ENCODE results near the gene TSNAXIP1. TPM values are rescaled to one million over a fixed set of nuclear protein-coding genes. Genes with fewer than 3 reads are reported as not detected.

The TSNAXIP1 gene
- total and polyA plus RNA-seq, 4 experiments from 2014 or later: 0.44 to 0.64 TPM; not detected in 2

- peaks cover 11% of the 10 kb centered on the region for H3K4me1 ChIP-seq (ENCODE audit: insufficient read depth, low read length)
- H3K4me3 ChIP-seq (ENCODE audit: low read length in 2 of 2): no peak overlapping the region
- DNase-seq: no peak
- peaks cover 19 to 26% (median 20%) of the 10 kb centered on the region in 4 donors for H3K4me1 Mint-ChIP-seq
- no peak overlapping the region for H3K27ac ChIP-seq (ENCODE audit: low read depth, low read length)
- no peaks in the 10 kb centered on the region for H3K9me3 Mint-ChIP-seq
- peaks cover 21 to 47% of the 10 kb centered on the region in 2 donors for H3K36me3 Mint-ChIP-seq
- POLR2A ChIA-PET (ENCODE audit: partially characterized antibody): no interaction called here
- no peaks in the 10 kb centered on the region for H3K9me3 ChIP-seq (ENCODE audit: control insufficient read depth in 1 of 2, low read length in 2 of 2)
- peaks cover 20% of the 10 kb centered on the region for H3K36me3 ChIP-seq (ENCODE audit: insufficient read depth, low read length)
- peak overlapping the region in 3 of 7 donors; percentile 12 to 29 (median 25) for H3K27ac Mint-ChIP-seq
- CTCF ChIA-PET (ENCODE audit: partially characterized antibody): interaction anchor here (2.6 kb wide), 1 partner anchor 54 kb away, joined by 8 read pairs; no protein-coding TSS in a partner anchor
- H3K27me3 ChIP-seq (ENCODE audit: insufficient read depth, low read length): no peaks in the 10 kb centered on the region
- no peak overlapping the region for H3K4me3 Mint-ChIP-seq
- no peaks in the 10 kb centered on the region for H3K27me3 Mint-ChIP-seq
- intact Hi-C loops (cut with micrococcal nuclease): no loop called here
Observed at GRCh38 chr16:67762385-67762784, 44.3 kb upstream of the TSNAXIP1 start.

- no peak overlapping the region for H3K4me3 Mint-ChIP-seq
- Histone ChIP-seq H3K27ac (ENCODE audit: low read depth, low read length) (no peak overlapping the region), H3K4me3 (ENCODE audit: low read length in 2 of 2) (no peak overlapping the region), H3K4me1 (ENCODE audit: insufficient read depth, low read length) (peaks cover 11% of the 10 kb centered on the region), H3K9me3 (ENCODE audit: control insufficient read depth in 1 of 2, low read length in 2 of 2) (no peaks in the 10 kb centered on the region), H3K27me3 (ENCODE audit: insufficient read depth, low read length) (no peaks in the 10 kb centered on the region), H3K36me3 (ENCODE audit: insufficient read depth, low read length) (peaks cover 20% of the 10 kb centered on the region)
- intact Hi-C loops (cut with micrococcal nuclease): no loop called here
- peak overlapping the region in 5 of 7 donors; percentile 5 to 91 (median 25) for H3K27ac Mint-ChIP-seq
- H3K27me3 Mint-ChIP-seq: no peaks in the 10 kb centered on the region
- CTCF ChIA-PET (ENCODE audit: partially characterized antibody): no interaction called here
- peaks cover 19 to 26% (median 20%) of the 10 kb centered on the region in 4 donors for H3K4me1 Mint-ChIP-seq
- H3K9me3 Mint-ChIP-seq: no peaks in the 10 kb centered on the region
- POLR2A ChIA-PET (ENCODE audit: partially characterized antibody): no interaction called here
- H3K36me3 Mint-ChIP-seq: peaks cover 21 to 46% of the 10 kb centered on the region in 2 donors
- no peak for DNase-seq
Observed at GRCh38 chr16:67763066-67763465, 43.6 kb upstream of the TSNAXIP1 start.

GRCh38 chr16:67764158-67764667 is 42.5 kb upstream of the TSNAXIP1 start:
- Mint-ChIP-seq H3K36me3 (peaks cover 21 to 39% of the 10 kb centered on the region in 2 donors), H3K4me3 (no peak overlapping the region), H3K27me3 (no peaks in the 10 kb centered on the region), H3K27ac (no peak overlapping the region), H3K9me3 (no peaks in the 10 kb centered on the region), H3K4me1 (peaks cover 19 to 26% (median 20%) of the 10 kb centered on the region in 4 donors)
- intact Hi-C loops (cut with micrococcal nuclease): no loop called here
- Histone ChIP-seq H3K4me1 (ENCODE audit: insufficient read depth, low read length) (peaks cover 11% of the 10 kb centered on the region), H3K36me3 (ENCODE audit: insufficient read depth, low read length) (peaks cover 16% of the 10 kb centered on the region), H3K27me3 (ENCODE audit: insufficient read depth, low read length) (no peaks in the 10 kb centered on the region), H3K9me3 (ENCODE audit: control insufficient read depth in 1 of 2, low read length in 2 of 2) (no peaks in the 10 kb centered on the region), H3K4me3 (ENCODE audit: low read length in 2 of 2) (no peak overlapping the region), H3K27ac (ENCODE audit: low read depth, low read length) (no peak overlapping the region)
- no peak for DNase-seq
- ChIA-PET POLR2A (ENCODE audit: partially characterized antibody) (no interaction called here), CTCF (ENCODE audit: partially characterized antibody) (no interaction called here)

- Histone ChIP-seq H3K36me3 (ENCODE audit: insufficient read depth, low read length) (peaks cover 19% of the 10 kb centered on the region), H3K4me1 (ENCODE audit: insufficient read depth, low read length) (peaks cover under 1% of the 10 kb centered on the region), H3K27me3 (ENCODE audit: insufficient read depth, low read length) (no peaks in the 10 kb centered on the region), H3K9me3 (ENCODE audit: control insufficient read depth in 1 of 2, low read length in 2 of 2) (no peaks in the 10 kb centered on the region), H3K4me3 (ENCODE audit: low read length in 2 of 2) (no peak overlapping the region), H3K27ac (ENCODE audit: low read depth, low read length) (no peak overlapping the region)
- DNase-seq: no peak
- Mint-ChIP-seq H3K4me1 (peaks cover 7 to 16% (median 9%) of the 10 kb centered on the region in 4 donors), H3K9me3 (no peaks in the 10 kb centered on the region), H3K4me3 (no peak overlapping the region), H3K27me3 (no peaks in the 10 kb centered on the region), H3K27ac (no peak overlapping the region), H3K36me3 (peaks cover 25 to 35% of the 10 kb centered on the region in 2 donors)
- ChIA-PET CTCF (ENCODE audit: partially characterized antibody) (interaction anchor here (0.6 kb wide), 1 partner anchor 10 kb away, joined by 4 read pairs; no protein-coding TSS in a partner anchor), POLR2A (ENCODE audit: partially characterized antibody) (interaction anchor here (0.9 kb wide), 1 partner anchor 33 kb away, joined by 3 read pairs; no protein-coding TSS in a partner anchor)
- intact Hi-C loops (cut with micrococcal nuclease): no loop called here
Observed at GRCh38 chr16:67766291-67766690, 40.4 kb upstream of the TSNAXIP1 start.

GRCh38 chr16:67767953-67768352 is 38.7 kb upstream of the TSNAXIP1 start:
- Mint-ChIP-seq H3K4me1 (peaks cover 1 to 10% (median 8%) of the 10 kb centered on the region in 4 donors), H3K27ac (no peak overlapping the region), H3K4me3 (no peak overlapping the region), H3K27me3 (no peaks in the 10 kb centered on the region), H3K9me3 (no peaks in the 10 kb centered on the region), H3K36me3 (peaks cover 27 to 39% of the 10 kb centered on the region in 2 donors)
- Histone ChIP-seq H3K9me3 (ENCODE audit: control insufficient read depth in 1 of 2, low read length in 2 of 2) (no peaks in the 10 kb centered on the region), H3K36me3 (ENCODE audit: insufficient read depth, low read length) (peaks cover 14% of the 10 kb centered on the region), H3K4me3 (ENCODE audit: low read length in 2 of 2) (no peak overlapping the region), H3K27ac (ENCODE audit: low read depth, low read length) (no peak overlapping the region), H3K27me3 (ENCODE audit: insufficient read depth, low read length) (no peaks in the 10 kb centered on the region), H3K4me1 (ENCODE audit: insufficient read depth, low read length) (no peaks in the 10 kb centered on the region)
- intact Hi-C loops (cut with micrococcal nuclease): no loop called here
- DNase-seq: no peak
- POLR2A ChIA-PET (ENCODE audit: partially characterized antibody): no interaction called here
- CTCF ChIA-PET (ENCODE audit: partially characterized antibody): interaction anchor here (0.9 kb wide), 1 partner anchor 11 kb away, joined by 3 read pairs; no protein-coding TSS in a partner anchor

- Histone ChIP-seq H3K27ac (ENCODE audit: low read depth, low read length) (no peak overlapping the region), H3K36me3 (ENCODE audit: insufficient read depth, low read length) (peaks cover 11% of the 10 kb centered on the region), H3K4me3 (ENCODE audit: low read length in 2 of 2) (no peak overlapping the region), H3K9me3 (ENCODE audit: control insufficient read depth in 1 of 2, low read length in 2 of 2) (no peaks in the 10 kb centered on the region), H3K4me1 (ENCODE audit: insufficient read depth, low read length) (no peaks in the 10 kb centered on the region), H3K27me3 (ENCODE audit: insufficient read depth, low read length) (no peaks in the 10 kb centered on the region)
- H3K36me3 Mint-ChIP-seq: peaks cover 28 to 35% of the 10 kb centered on the region in 2 donors
- H3K4me1 Mint-ChIP-seq: peaks cover 2 to 16% (median 14%) of the 10 kb centered on the region in 4 donors
- peak overlapping the region in 4 of 7 donors; percentile 47 to 73 (median 54) for H3K27ac Mint-ChIP-seq
- H3K4me3 Mint-ChIP-seq: no peak overlapping the region
- intact Hi-C loops (cut with micrococcal nuclease): no loop called here
- no peaks in the 10 kb centered on the region for H3K9me3 Mint-ChIP-seq
- no peaks in the 10 kb centered on the region for H3K27me3 Mint-ChIP-seq
- ChIA-PET CTCF (ENCODE audit: partially characterized antibody) (interaction anchor here (1.2 to 1.5 kb wide), 2 partner anchors 10 to 46 kb away, joined by 3 to 4 read pairs; no protein-coding TSS in a partner anchor), POLR2A (ENCODE audit: partially characterized antibody) (no interaction called here)
- DNase-seq: no peak
Observed at GRCh38 chr16:67770346-67770991, 36.2 kb upstream of the TSNAXIP1 start.

GRCh38 chr16:67773099-67773498 is 33.6 kb upstream of the TSNAXIP1 start:
- H3K9me3 ChIP-seq (ENCODE audit: control insufficient read depth in 1 of 2, low read length in 2 of 2): no peaks in the 10 kb centered on the region
- H3K36me3 Mint-ChIP-seq: peaks cover 19 to 21% of the 10 kb centered on the region in 2 donors
- ChIA-PET CTCF (ENCODE audit: partially characterized antibody) (interaction anchor here (1.0 kb wide), 1 partner anchor 44 kb away, joined by 3 read pairs; no protein-coding TSS in a partner anchor), POLR2A (ENCODE audit: partially characterized antibody) (no interaction called here)
- intact Hi-C loops (cut with micrococcal nuclease): no loop called here
- H3K4me1 ChIP-seq (ENCODE audit: insufficient read depth, low read length): no peaks in the 10 kb centered on the region
- H3K36me3 ChIP-seq (ENCODE audit: insufficient read depth, low read length): peaks cover 3% of the 10 kb centered on the region
- H3K9me3 Mint-ChIP-seq: no peaks in the 10 kb centered on the region
- peaks cover 2 to 22% (median 15%) of the 10 kb centered on the region in 4 donors for H3K4me1 Mint-ChIP-seq
- no peaks in the 10 kb centered on the region for H3K27me3 Mint-ChIP-seq
- DNase-seq: no peak
- no peak overlapping the region for H3K27ac Mint-ChIP-seq
- H3K4me3 Mint-ChIP-seq: no peak overlapping the region
- no peaks in the 10 kb centered on the region for H3K27me3 ChIP-seq (ENCODE audit: insufficient read depth, low read length)
- no peak overlapping the region for H3K27ac ChIP-seq (ENCODE audit: low read depth, low read length)
- no peak overlapping the region for H3K4me3 ChIP-seq (ENCODE audit: low read length in 2 of 2)

Measured in CD4-positive, alpha-beta memory T cell (primary cell).